22Rv1 (cell line): ENCODE results near the gene DPH7.

ENCODE experiments used
- CTCF ChIP-seq: fragments of 450-650 bp; IDR thresholded peaks from 2 replicates; pipeline ENCODE4 v1.5.1; 2017; ENCODE audit warnings: mild to moderate bottlenecking
- ZFX ChIP-seq: fragments of 450-650 bp; IDR thresholded peaks from 2 replicates; pipeline ENCODE4 v1.6.1; 2017; ENCODE audit warnings: antibody characterized with exemption, borderline replicate concordance

GRCh38 chr9:137545123-137545522 is 33.6 kb downstream of the DPH7 start:
- no peak for TF ChIP-seq CTCF
- TF ChIP-seq ZFX = no peak
